ENCODE measurements around the gene LAMB4.
A peak's percentile ranks its signal among the peaks of the same experiment; 100 is the strongest.

Gene LAMB4, protein sequence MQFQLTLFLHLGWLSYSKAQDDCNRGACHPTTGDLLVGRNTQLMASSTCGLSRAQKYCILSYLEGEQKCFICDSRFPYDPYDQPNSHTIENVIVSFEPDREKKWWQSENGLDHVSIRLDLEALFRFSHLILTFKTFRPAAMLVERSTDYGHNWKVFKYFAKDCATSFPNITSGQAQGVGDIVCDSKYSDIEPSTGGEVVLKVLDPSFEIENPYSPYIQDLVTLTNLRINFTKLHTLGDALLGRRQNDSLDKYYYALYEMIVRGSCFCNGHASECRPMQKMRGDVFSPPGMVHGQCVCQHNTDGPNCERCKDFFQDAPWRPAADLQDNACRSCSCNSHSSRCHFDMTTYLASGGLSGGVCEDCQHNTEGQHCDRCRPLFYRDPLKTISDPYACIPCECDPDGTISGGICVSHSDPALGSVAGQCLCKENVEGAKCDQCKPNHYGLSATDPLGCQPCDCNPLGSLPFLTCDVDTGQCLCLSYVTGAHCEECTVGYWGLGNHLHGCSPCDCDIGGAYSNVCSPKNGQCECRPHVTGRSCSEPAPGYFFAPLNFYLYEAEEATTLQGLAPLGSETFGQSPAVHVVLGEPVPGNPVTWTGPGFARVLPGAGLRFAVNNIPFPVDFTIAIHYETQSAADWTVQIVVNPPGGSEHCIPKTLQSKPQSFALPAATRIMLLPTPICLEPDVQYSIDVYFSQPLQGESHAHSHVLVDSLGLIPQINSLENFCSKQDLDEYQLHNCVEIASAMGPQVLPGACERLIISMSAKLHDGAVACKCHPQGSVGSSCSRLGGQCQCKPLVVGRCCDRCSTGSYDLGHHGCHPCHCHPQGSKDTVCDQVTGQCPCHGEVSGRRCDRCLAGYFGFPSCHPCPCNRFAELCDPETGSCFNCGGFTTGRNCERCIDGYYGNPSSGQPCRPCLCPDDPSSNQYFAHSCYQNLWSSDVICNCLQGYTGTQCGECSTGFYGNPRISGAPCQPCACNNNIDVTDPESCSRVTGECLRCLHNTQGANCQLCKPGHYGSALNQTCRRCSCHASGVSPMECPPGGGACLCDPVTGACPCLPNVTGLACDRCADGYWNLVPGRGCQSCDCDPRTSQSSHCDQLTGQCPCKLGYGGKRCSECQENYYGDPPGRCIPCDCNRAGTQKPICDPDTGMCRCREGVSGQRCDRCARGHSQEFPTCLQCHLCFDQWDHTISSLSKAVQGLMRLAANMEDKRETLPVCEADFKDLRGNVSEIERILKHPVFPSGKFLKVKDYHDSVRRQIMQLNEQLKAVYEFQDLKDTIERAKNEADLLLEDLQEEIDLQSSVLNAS (N-terminal part only)

DNA sequence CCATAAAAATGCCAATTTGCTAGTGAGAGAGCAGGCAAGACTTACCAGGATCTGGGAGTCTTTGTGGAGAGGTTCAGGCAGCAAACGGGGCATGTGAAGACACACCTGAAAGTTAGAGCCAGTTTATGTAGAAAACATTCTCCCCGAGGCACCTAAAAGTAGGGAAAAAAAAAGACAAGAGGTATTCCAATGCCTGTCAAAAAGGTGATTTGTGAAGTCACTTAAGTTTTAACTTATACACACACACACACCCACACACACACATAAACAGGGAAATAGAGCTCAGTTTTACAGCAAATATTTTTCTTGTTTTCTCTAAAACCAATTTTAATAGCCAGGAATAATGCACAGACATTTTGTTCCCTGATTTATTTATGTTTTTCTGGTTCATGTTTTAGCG, at the start of gene LAMB4:
Gene LAMB4, minus strand, starts transcription at position 101 of the 400 bp plus-strand sequence. CDS start 7,197 bp downstream, outside the sequence.
- no peak within 1 kb of the TSS for H3K4me3 ChIP-seq (ENCODE audit: low read length)
- DNase-seq (ENCODE audit: low read depth): no peak
- TF ChIP-seq, protein P1, sequence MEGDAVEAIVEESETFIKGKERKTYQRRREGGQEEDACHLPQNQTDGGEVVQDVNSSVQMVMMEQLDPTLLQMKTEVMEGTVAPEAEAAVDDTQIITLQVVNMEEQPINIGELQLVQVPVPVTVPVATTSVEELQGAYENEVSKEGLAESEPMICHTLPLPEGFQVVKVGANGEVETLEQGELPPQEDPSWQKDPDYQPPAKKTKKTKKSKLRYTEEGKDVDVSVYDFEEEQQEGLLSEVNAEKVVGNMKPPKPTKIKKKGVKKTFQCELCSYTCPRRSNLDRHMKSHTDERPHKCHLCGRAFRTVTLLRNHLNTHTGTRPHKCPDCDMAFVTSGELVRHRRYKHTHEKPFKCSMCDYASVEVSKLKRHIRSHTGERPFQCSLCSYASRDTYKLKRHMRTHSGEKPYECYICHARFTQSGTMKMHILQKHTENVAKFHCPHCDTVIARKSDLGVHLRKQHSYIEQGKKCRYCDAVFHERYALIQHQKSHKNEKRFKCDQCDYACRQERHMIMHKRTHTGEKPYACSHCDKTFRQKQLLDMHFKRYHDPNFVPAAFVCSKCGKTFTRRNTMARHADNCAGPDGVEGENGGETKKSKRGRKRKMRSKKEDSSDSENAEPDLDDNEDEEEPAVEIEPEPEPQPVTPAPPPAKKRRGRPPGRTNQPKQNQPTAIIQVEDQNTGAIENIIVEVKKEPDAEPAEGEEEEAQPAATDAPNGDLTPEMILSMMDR (conservative IDR thresholded peaks at IDR 0.05; ENCODE audit: low read length): no peak

GRCh38 chr7:108178398-108178797, 48.2 kb upstream of the LAMB4 start:
- no peak for DNase-seq (ENCODE audit: low read depth)
- TF ChIP-seq, protein P1 (conservative IDR thresholded peaks at IDR 0.05; ENCODE audit: low read length): no peak
- H3K4me3 ChIP-seq (ENCODE audit: low read length): no peak overlapping the region

DNA sequence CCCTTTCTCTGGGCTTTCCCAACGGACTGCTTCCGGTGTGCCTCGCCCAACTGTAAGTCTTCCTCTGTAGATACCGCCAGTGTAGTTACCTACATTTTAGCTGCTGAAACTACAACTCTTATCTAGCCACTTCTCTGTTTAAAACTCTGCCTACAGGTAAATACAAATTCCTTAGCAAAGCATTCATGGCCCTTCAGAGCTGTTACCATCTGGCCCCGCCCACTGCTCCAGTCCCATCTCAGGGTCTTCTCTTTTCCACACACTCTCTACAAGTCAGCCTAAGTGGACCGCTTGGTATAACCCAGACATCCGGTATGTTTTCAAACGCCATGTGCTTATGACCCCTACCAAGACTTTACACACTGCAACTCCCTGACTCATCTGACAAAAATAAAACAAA, 41.0 kb upstream of the LAMB4 start:
- no peak for DNase-seq (ENCODE audit: low read depth)
- TF ChIP-seq, protein P1 (conservative IDR thresholded peaks at IDR 0.05; ENCODE audit: low read length): no peak

GRCh38 chr7:108170251-108170650, 40.1 kb upstream of the LAMB4 start:
- TF ChIP-seq, protein P1 (conservative IDR thresholded peaks at IDR 0.05; ENCODE audit: low read length): no peak
- no peak overlapping the region for H3K4me3 ChIP-seq (ENCODE audit: low read length)
- no peak for DNase-seq (ENCODE audit: low read depth)

More for the DNA sequence above, 41.0 kb upstream of the LAMB4 start:
- H3K4me3 ChIP-seq (ENCODE audit: low read length): no peak overlapping the region

GRCh38 chr7:108167460-108167859, 37.3 kb upstream of the LAMB4 start:
- peak overlapping the region; percentile 0; the same call in 1 of the 2 replicates for H3K4me3 ChIP-seq (ENCODE audit: low read length)

DNA sequence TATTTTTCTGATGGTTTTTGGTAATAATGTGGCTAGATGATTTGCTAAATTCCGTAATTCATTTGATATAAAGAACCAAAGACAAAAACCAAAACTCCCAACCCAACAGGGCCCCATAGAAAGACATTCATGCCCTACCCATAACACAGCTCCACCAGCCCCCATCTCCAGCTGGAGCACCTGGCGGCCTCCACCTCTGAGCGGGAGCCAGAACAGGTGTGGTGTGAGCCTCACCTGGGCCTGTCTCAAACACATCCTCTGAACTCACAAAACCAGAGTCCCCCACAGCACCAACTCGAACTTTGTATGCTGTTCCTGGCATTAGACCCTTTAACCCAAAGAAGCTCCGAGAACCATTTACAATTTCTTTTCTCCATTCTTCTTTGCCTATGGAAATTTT, 36.5 kb upstream of the LAMB4 start:
- TF ChIP-seq, protein P1 (conservative IDR thresholded peaks at IDR 0.05; ENCODE audit: low read length): no peak
- no peak for DNase-seq (ENCODE audit: low read depth)
- no peak overlapping the region for H3K4me3 ChIP-seq (ENCODE audit: low read length)

More at GRCh38 chr7:108167460-108167859, 37.3 kb upstream of the LAMB4 start:
- TF ChIP-seq, protein P1 (conservative IDR thresholded peaks at IDR 0.05; ENCODE audit: low read length): no peak
- DNase-seq (ENCODE audit: low read depth): peak; percentile 15
